ENCODE measurements around the gene NSRP1.
"Not testable (repeated sequence)": the region's sequence is repeated elsewhere in the genome, so short reads cannot be mapped to it uniquely, and the experiment has no call there.

The NSRP1 gene

DNA sequence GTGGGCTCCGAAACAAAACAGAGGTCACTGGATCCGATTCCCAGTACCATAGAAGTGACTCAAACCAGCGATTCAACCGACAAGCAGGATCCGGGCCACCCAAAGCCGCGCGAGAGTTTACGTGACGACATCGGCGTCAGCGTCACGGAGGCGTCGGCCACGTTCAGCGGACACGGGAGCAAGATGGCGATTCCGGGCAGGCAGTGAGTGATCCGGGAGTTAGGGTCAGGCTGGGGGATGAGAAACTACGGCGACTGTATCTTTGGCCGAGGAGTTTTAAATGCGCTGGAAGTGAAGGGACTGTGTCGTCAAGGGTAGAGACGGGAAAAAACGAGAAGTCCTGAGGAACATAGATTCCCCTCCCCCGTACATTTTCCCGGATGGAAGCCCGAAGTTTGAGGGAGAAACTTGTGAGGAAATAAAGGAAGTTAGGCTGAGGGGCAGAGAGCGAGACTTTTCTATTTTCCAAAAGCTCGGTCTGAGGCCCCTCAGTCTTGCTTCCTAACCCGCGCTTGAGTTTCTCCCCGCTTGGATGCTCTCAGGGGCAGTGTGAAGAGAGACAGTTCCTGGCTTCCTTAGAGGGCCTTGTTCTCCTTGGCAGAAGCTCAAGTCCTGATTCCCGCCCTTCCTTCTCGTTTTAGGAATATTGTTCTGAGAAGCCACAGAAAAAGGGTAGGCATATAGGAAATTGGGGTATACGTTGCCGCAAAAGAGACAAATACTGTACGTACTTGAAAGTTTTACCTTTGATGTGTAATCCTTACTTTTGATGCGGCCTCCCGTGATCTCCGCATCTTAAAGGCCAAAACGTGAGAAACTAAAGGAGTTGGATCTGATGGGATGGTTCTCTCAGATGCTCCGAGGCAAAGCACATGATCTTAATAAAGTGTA lies at the start of gene NSRP1:
Gene NSRP1 (plus strand): TSS at position 156 of the 891 bp plus-strand sequence. CDS start 28 bp downstream, at position 184.
- DNase-seq (ENCODE audit: low read depth, low spot score), result peak; percentile 82

- DNase-seq (ENCODE audit: low read depth, low spot score), result no peak
Observed at GRCh38 chr17:30068465-30068864, 48.2 kb upstream of the NSRP1 start.

GRCh38 chr17:30074254-30074653 lies 42.4 kb upstream of the NSRP1 start:
- no peak for DNase-seq (ENCODE audit: low read depth, low spot score)

GRCh38 chr17:30074730-30075129 lies 41.9 kb upstream of the NSRP1 start:
- DNase-seq (ENCODE audit: low read depth, low spot score), result no peak

- DNase-seq (ENCODE audit: low read depth, low spot score), result no peak
Observed at GRCh38 chr17:30082773-30083172, 33.8 kb upstream of the NSRP1 start.

- no peak for DNase-seq (ENCODE audit: low read depth, low spot score)
Observed at GRCh38 chr17:30084788-30085187, 31.8 kb upstream of the NSRP1 start.

GRCh38 chr17:30086896-30087295 lies 29.7 kb upstream of the NSRP1 start:
- DNase-seq (ENCODE audit: low read depth, low spot score), result no peak

- not testable (repeated sequence) for DNase-seq (ENCODE audit: low read depth, low spot score)
Observed at GRCh38 chr17:30087431-30087830, 29.2 kb upstream of the NSRP1 start.

DNA sequence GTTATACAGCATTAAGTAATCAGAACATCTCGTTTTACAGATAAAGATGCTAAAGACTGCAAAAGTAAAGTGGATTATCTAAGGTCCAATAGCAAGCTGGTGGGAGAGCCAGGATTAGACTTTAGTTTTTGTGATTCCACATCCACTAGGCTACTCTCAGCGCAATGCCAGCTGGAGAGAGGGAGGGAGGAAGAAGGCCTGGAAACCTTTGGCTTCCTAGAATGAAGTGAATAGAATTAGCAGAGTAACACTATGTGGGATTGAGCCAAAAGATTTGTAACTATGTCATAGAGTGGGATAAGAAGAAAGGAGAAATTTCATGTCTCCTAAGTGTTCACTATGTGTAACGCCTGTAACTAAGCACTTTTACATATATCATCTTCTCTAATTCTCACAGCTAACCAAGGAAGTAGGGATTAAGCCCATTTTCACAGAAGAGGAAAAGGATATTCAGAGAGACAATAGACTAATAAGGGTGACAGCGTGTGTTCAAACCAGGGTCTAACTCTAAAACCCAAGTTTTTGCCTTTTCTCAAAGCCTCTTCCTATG lies 25.4 kb upstream of the NSRP1 start:
- no peak for DNase-seq (ENCODE audit: low read depth, low spot score)

DNA sequence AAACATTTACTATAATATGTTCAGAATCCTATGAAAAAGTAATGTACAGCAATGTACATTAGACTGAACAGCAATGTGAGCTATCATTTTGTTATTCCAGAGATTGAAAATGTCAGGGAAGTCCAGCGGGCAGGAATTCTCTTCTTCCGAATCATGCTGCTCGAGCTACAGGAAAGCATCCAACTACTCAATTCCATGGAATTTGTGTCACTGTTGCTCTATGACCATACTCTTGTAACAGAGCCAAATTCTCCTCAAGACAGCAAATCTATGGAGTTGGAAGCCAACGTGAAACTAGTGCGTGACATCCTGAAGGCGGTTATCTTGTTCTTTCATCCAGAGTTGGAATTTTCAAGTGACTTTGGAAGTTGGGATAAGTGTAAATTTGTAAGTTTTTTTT lies 24.8 kb upstream of the NSRP1 start:
- DNase-seq (ENCODE audit: low read depth, low spot score), result no peak

GRCh38 chr17:30092886-30093285 lies 23.7 kb upstream of the NSRP1 start:
- no peak for DNase-seq (ENCODE audit: low read depth, low spot score)

DNA sequence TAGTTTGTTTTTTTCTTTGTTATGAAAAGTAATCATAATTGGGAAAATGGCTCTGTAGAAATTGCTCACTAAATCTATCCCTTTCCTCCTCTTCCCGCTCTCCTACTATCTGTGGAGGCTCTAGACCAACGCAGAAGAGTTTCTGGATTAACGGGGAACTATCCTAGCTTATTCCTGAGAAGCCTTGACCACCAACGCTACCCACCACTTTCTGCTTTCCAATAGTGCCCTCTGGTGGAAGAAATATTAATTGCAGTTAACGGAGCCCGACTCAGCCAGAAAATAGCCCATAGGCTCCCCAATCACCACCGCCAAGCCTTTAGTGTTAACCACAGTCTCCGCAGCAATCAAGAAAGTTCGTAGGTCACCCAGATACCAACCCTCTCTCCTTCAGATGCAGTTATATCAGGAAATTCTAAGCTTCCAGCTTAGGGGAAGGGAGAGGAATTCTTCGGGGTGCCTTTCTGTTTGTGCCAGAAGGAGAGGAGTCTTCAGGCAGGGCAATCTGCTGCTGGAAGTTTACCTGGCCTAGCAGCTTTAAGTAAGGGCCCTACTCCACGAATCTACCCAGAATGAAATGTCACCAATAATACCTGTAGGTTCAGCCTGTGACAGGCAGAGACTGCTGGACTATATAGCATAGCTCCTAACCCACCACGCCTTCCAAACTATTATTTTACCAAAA lies 23.0 kb upstream of the NSRP1 start:
- DNase-seq (ENCODE audit: low read depth, low spot score), result no peak

- no peak for DNase-seq (ENCODE audit: low read depth, low spot score)
Observed at GRCh38 chr17:30095507-30096244, 20.9 kb upstream of the NSRP1 start.

- no peak for DNase-seq (ENCODE audit: low read depth, low spot score)
Observed at GRCh38 chr17:30101686-30102390, 14.8 kb upstream of the NSRP1 start.

DNA sequence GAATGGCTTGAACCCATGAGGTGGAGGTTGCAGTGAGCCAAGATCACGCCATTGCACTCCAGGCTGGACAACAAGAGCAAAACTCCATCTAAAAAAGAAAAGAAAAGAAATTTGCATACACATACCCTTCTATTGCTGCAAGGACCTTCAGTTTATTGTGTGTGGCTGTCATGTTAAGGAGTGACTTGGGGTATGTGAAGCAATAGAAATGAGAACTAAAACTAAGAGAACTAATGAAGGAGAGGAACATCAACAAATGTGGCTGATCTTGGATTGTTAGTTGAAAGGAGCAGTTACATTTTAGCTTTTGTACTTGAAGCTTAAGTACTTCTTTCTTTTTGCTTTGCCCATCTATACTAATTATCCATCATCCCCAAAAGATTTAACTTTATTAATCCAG lies 12.7 kb upstream of the NSRP1 start:
- no peak for DNase-seq (ENCODE audit: low read depth, low spot score)

- DNase-seq (ENCODE audit: low read depth, low spot score), result peak; percentile 63
Observed at GRCh38 chr17:30104575-30105339, 11.9 kb upstream of the NSRP1 start.

GRCh38 chr17:30112794-30113193 lies 3.8 kb upstream of the NSRP1 start:
- DNase-seq (ENCODE audit: low read depth, low spot score), result no peak

GRCh38 chr17:30113213-30113612 lies 3.4 kb upstream of the NSRP1 start:
- DNase-seq (ENCODE audit: low read depth, low spot score), result no peak

DNA sequence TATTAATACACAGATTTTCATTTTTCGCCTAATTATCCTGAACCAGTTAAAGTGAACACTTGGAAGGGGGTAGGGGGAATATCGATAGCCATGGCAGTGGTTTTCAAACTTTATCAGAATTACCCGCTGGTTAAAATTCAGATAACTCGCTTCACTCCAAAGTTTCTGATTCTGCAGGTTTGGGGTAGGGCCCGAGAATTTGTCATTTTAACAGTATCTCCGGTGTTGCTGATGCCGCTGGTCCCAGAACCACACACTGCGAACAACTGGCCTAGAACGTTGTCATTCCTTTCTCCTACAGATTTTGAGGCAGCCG lies 313 bp upstream of the NSRP1 start:
- no peak for DNase-seq (ENCODE audit: low read depth, low spot score)

DNA sequence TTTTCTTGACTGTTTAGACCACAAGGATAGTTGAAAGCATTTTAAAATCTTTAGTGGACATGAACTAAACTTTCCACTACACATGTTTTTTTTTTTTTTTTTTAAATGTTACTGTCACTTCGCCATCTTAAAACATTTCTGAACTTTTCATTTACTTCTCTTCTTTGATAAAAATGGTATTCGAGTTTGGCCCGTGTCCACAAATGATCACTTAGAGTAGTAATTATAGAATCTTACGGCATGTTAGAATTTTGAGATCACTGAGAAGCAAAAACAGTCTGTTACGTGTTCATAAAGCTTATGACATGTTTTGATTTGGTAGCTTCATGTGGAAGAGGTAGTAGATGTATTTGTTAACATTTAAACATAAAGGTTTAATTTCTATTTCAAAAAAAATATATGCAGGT lies 1.1 kb downstream of the NSRP1 start:
- DNase-seq (ENCODE audit: low read depth, low spot score), result no peak

GRCh38 chr17:30118635-30119034 lies 2.0 kb downstream of the NSRP1 start:
- DNase-seq (ENCODE audit: low read depth, low spot score), result not testable (repeated sequence)
